Keratinocyte (primary cell): ENCODE results near the gene CREB3.

Experiments used
- EZH2 ChIP-seq: IDR thresholded peaks from one replicate; pipeline ENCODE4 v1.6.1; 2012; ENCODE audit warnings: inconsistent platforms, mild to moderate bottlenecking, low read length, moderate library complexity
- TF ChIP-seq, protein P1 (sequence below), 3 experiments: IDR thresholded peaks in 1 of 3; conservative IDR thresholded peaks in 1 of 3; optimal IDR thresholded peaks in 1 of 3; 2 replicates in 2 of 3; 3 replicates in 1 of 3; pipeline versions ENCODE3 to v1.5.1; 2011; ENCODE audit warnings: low read length in 3 of 3, mild to moderate bottlenecking in 3 of 3, moderate library complexity in 2 of 3, control low read depth in 1 of 3, inconsistent platforms in 1 of 3; ENCODE audit not compliant: insufficient read depth in 2 of 3; ENCODE audit errors: extremely low read depth in 1 of 3

DNA sequence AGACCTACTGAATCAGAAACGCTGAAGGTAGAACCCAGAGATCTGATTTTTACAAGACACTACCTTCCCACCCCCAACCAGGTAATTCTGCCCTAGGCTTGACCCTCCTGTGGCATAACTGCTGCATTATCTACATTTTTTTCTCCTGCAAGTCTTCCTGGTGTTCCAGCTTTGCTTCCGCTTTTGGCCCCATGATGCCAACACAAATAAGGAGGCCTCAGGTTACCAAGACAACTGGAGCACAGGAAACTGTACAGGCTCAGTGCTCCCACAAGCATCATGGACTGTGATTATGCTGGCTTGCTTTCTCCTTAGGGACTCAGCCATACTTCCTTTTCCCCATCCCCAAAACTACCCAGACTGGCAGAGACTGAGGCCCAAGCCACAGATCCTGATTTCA lies 28.2 kb downstream of the CREB3 start:
- TF ChIP-seq EZH2: no peak
- TF ChIP-seq, protein P1, sequence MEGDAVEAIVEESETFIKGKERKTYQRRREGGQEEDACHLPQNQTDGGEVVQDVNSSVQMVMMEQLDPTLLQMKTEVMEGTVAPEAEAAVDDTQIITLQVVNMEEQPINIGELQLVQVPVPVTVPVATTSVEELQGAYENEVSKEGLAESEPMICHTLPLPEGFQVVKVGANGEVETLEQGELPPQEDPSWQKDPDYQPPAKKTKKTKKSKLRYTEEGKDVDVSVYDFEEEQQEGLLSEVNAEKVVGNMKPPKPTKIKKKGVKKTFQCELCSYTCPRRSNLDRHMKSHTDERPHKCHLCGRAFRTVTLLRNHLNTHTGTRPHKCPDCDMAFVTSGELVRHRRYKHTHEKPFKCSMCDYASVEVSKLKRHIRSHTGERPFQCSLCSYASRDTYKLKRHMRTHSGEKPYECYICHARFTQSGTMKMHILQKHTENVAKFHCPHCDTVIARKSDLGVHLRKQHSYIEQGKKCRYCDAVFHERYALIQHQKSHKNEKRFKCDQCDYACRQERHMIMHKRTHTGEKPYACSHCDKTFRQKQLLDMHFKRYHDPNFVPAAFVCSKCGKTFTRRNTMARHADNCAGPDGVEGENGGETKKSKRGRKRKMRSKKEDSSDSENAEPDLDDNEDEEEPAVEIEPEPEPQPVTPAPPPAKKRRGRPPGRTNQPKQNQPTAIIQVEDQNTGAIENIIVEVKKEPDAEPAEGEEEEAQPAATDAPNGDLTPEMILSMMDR (optimal IDR thresholded peaks at IDR 0.05 in 1 of 3, IDR thresholded peaks at IDR 0.05 in 1 of 3, conservative IDR thresholded peaks at IDR 0.05 in 1 of 3; ENCODE audit: extremely low read depth in 1 of 3, insufficient read depth in 2 of 3, low read length in 3 of 3): no peak
